Endodermal cell (in vitro differentiated cells): ENCODE results near the gene OR51A7. TPM values are rescaled to one million over a fixed set of nuclear protein-coding genes. Genes with fewer than 3 reads are reported as not detected.

ENCODE experiments used
- DNase-seq: peaks from one replicate; pipeline ENCODE4 v3.0.0-alpha.2; 2017
- H3K27ac ChIP-seq: 2 replicates; pipeline ENCODE4 v1.5.1; 2013; ENCODE audit warnings: mild to moderate bottlenecking, low read depth, low read length, moderate library complexity
- H3K27me3 ChIP-seq: 2 replicates; pipeline ENCODE4 v1.6.1; 2013; ENCODE audit warnings: mild to moderate bottlenecking, low read length, moderate library complexity; ENCODE audit not compliant: insufficient read depth, control insufficient read depth, poor library complexity, severe bottlenecking
- H3K36me3 ChIP-seq: 2 replicates; pipeline ENCODE4 v1.7.0; 2013; ENCODE audit warnings: mild to moderate bottlenecking, low read length, moderate library complexity; ENCODE audit not compliant: control insufficient read depth, insufficient read depth
- H3K4me1 ChIP-seq: one replicate; pipeline ENCODE4 v1.7.0; 2013; ENCODE audit warnings: low read length; ENCODE audit not compliant: control insufficient read depth, insufficient read depth
- H3K4me3 ChIP-seq: 2 replicates; pipeline ENCODE4 v1.5.1; 2013; ENCODE audit warnings: mild to moderate bottlenecking, low read length, moderate library complexity
- H3K9ac ChIP-seq: 2 replicates; pipeline ENCODE4 v1.6.1; 2013; ENCODE audit warnings: mild to moderate bottlenecking, low read length, moderate library complexity; ENCODE audit not compliant: poor library complexity, severe bottlenecking; ENCODE audit errors: extremely low read depth
- H3K9me3 ChIP-seq: 2 replicates; pipeline ENCODE4 v1.6.1; 2013; ENCODE audit warnings: mild to moderate bottlenecking, low read length, moderate library complexity; ENCODE audit not compliant: control insufficient read depth
- H3K27ac Mint-ChIP-seq: 2 replicates; pipeline ENCODE4 v1.8.0; 2020; ENCODE audit warnings: mixed read lengths
- H3K27me3 Mint-ChIP-seq: 2 replicates; pipeline ENCODE4 v1.8.0; 2021; ENCODE audit warnings: mild to moderate bottlenecking, mixed read lengths; ENCODE audit not compliant: insufficient read depth
- H3K36me3 Mint-ChIP-seq: 2 replicates; pipeline ENCODE4 v1.8.0; 2020; ENCODE audit warnings: low read depth, mixed read lengths
- H3K4me1 Mint-ChIP-seq: 2 replicates; pipeline ENCODE4 v1.8.0; 2020; ENCODE audit warnings: mixed read lengths
- H3K4me3 Mint-ChIP-seq: 2 replicates; pipeline ENCODE4 v1.8.0; 2020; ENCODE audit warnings: mild to moderate bottlenecking, moderate library complexity, mixed read lengths
- H3K9me3 Mint-ChIP-seq: 2 replicates; pipeline ENCODE4 v1.8.0; 2020; ENCODE audit warnings: mild to moderate bottlenecking, mixed read lengths
- CTCF ChIP-seq: fragments of 200-600 bp; sonication (generic); conservative IDR thresholded peaks from 2 replicates; pipeline ENCODE4 v1.5.0; 2021; ENCODE audit warnings: antibody characterized with exemption, mild to moderate bottlenecking
- WGBS, 2 experiments: methylation state at CpG; one replicate each; pipeline versions ENCODE4 v1.1.5 to v1.1.7; 2013; ENCODE audit warnings: missing lambda C conversion rate in 2 of 2, mixed read lengths in 1 of 2; ENCODE audit not compliant: insufficient coverage in 1 of 2, insufficient read length in 1 of 2; 5-methylcytosine and 5-hydroxymethylcytosine counted together
- total RNA-seq, 2 donors: library from RNA; stranded (reverse); fragmentation: NEBNext Ultra II Directional in 1 of 2; extraction: Animal tissue kit (Norgen Biotek cat#: 25700) in 1 of 2; gene quantifications; 2 replicates in 1 of 2; 3 replicates in 1 of 2; pipeline ENCODE4 v1.2.1, GENCODE V29; 2021

Gene OR51A7
- total RNA-seq, 2 donors from 2014 or later, result not detected

GRCh38 chr11:4921796-4922195, 18.2 kb downstream of the OR51A7 start:
- Mint-ChIP-seq H3K4me1 (no peaks in the 10 kb centered on the region), H3K36me3 (no peaks in the 10 kb centered on the region), H3K27me3 (peaks cover 11% of the 10 kb centered on the region), H3K4me3 (no peak overlapping the region), H3K9me3 (no peaks in the 10 kb centered on the region), H3K27ac (no peak overlapping the region)
- H3K36me3 ChIP-seq, result no peaks in the 10 kb centered on the region
- H3K4me1 ChIP-seq, result no peaks in the 10 kb centered on the region
- no peaks in the 10 kb centered on the region for H3K27me3 ChIP-seq
- TF ChIP-seq CTCF, result no peak
- H3K9me3 ChIP-seq, result no peaks in the 10 kb centered on the region
- H3K4me3 ChIP-seq, result no peak overlapping the region
- H3K27ac ChIP-seq, result no peak overlapping the region
- no peak overlapping the region for H3K9ac ChIP-seq
- 86 to 100% methylated on average over 1 of the region's 1 CpG for WGBS, 2 experiments
- DNase-seq, result no peak

GRCh38 chr11:4922304-4922703, 18.7 kb downstream of the OR51A7 start:
- WGBS, 2 experiments, result 81 to 100% methylated on average over 1 of the region's 1 CpG
- H3K4me1 ChIP-seq, result no peaks in the 10 kb centered on the region
- DNase-seq, result no peak
- Mint-ChIP-seq H3K27ac (no peak overlapping the region), H3K4me1 (no peaks in the 10 kb centered on the region), H3K36me3 (no peaks in the 10 kb centered on the region), H3K4me3 (no peak overlapping the region), H3K27me3 (peaks cover 13% of the 10 kb centered on the region), H3K9me3 (no peaks in the 10 kb centered on the region)
- no peak overlapping the region for H3K4me3 ChIP-seq
- no peak overlapping the region for H3K27ac ChIP-seq
- H3K9ac ChIP-seq, result no peak overlapping the region
- no peaks in the 10 kb centered on the region for H3K27me3 ChIP-seq
- H3K36me3 ChIP-seq, result no peaks in the 10 kb centered on the region
- no peak for TF ChIP-seq CTCF
- H3K9me3 ChIP-seq, result no peaks in the 10 kb centered on the region

- no peaks in the 10 kb centered on the region for H3K36me3 ChIP-seq
- no peaks in the 10 kb centered on the region for H3K27me3 ChIP-seq
- no peak within 1 kb of the TSS for H3K4me3 ChIP-seq
- Mint-ChIP-seq H3K27me3 (peaks cover 13% of the 10 kb centered on the region), H3K9me3 (no peaks in the 10 kb centered on the region), H3K4me1 (no peaks in the 10 kb centered on the region), H3K4me3 (no peak within 1 kb of the TSS), H3K27ac (no peak within 1 kb of the TSS), H3K36me3 (no peaks in the 10 kb centered on the region)
- no peaks in the 10 kb centered on the region for H3K9me3 ChIP-seq
- no peaks in the 10 kb centered on the region for H3K4me1 ChIP-seq
- no peak for TF ChIP-seq CTCF
- WGBS, 2 experiments, result 63 to 84% methylated on average over 1 of the region's 1 CpG
- DNase-seq, result no peak
- no peak within 1 kb of the TSS for H3K27ac ChIP-seq
- H3K9ac ChIP-seq, result no peak within 1 kb of the TSS
These were observed 20.7 kb downstream of the OR51A7 start, which contains the start of gene OR51G1 for GRCh38 chr11:4924239-4924638. OR51G1 (minus strand) TSS chr11:4924339; CDS start chr11:4924339, 0 bp downstream.
